Stimulated activated CD4-positive, alpha-beta T cell treated with anti-CD3 and anti-CD28 coated beads, Interleukin-12 subunit alpha, Interleukin-12 subunit beta, amount 100 ng/mL, for 4 hours (primary cell): ENCODE data around the gene SPARC.

ENCODE experiments used
- DNase-seq: peaks from one replicate; pipeline ENCODE4 v3.0.0-alpha.2; 2020

The SPARC gene

DNA sequence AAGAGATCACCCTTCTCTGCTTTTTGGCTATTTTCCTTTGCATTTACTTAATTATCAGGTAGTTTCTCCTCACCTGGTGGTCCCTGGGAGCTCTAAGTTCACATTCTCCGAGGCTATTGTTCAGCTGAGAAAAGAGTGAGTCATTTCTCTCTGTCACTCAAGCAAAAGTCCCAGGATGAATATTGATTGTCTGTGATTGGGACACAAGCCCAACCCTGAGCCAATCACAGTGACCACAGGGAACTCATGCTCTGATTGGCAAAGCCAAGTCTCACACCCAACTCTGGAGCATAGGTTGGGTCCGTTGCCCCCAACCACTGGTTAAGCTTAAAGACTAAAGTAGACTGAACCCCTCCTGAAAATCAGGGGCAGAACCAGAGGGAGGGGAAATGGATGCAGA is 67.8 kb downstream of the SPARC start:
- no peak for DNase-seq

DNA sequence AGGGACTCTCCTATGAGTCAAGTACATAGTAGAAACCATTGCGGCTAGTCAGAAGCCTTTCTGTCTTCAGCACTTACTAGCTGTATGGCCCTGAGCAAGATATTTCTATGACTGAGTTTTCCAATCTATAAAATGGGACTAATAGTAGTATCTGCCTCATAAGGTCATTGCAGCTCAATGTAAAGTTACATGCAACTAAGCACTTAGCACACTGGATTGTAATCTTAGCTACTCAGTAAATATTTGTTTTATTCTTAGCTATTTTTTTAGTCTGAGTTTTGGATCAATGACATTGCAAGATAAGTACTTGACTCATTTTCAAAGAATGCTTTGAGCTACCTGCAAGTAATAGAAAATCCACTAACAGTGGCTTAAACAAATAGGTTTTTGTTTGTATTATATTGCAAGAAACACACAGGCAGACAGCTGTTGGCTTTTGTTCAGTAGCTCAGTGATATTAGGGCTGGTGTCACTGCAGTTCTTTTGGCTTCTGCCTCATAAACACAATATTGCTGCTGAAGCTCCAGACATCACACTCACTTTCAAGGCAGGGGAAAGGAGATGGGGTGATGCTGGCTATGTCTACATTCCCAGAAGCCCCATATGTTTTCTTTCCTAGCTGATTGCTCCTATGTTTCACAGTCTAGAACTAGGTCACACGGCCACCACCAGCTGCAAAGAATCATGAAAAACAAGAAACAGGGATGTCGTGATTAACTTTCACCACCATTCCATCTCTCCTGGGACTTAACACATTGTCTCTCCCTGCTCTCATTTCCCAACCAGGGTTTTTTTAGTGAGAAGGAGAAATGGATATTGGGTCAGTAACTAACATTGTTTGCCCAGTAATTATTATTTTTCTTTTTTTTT is 68.6 kb downstream of the SPARC start:
- DNase-seq: no peak

DNA sequence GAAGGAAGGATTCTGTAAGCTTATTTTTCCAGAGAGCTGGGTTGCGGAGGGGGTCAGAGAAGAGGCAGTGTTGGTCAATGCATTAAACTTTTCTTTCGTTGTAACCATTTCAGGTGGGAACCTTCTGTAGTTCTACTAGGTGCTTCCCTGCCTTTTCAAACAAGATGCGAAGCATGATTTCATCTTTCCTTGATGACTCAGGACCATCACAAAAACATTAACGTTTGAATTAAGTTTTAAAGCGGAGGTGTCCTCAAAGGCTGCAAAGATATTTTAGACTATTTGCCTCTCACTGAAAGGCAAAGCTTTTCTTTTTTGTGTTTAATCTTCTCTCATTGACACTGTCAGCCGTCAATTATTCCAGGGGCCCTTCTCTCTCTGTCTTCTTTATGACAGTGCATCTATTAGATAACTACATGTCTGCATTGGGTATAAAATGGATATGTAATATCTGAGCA is 69.3 kb downstream of the SPARC start:
- no peak for DNase-seq

DNA sequence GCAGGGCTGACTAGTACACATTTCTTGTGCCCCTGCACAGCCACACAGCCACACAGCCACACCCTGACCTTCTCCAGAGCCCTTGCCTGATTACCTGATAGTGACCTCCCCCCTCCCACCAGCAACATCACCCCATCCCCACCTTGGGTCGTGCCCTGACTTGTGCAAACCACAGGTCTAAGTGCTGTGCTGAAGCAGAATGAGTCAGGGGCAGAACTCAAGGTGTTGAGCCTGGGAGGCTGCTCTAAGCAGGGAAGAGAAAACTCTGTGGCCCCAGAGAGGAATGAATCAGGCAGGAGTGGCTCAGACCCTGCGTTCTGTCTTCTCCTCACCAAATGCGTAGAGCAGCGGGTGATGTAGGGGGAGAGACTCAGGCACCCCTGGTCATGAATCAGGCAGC is 71.3 kb downstream of the SPARC start:
- no peak for DNase-seq

DNA sequence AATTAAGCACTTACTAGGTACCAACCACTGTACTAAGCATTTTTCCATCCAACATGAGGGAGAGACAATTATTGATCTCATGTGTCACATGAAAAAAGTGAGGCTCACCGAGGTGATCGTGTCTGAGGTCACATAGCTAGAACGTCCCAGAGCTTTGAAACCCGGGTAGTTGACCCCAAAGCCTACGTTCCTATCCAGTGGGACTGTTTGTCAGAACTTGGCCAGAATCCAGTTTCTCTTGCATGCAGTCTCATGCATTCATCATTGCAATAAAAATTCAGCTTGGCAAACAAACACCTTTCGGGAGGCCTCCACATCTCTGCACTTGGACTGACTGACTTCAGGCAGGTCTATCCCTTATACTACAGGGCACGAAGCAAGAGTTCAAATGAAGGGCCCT is 72.2 kb downstream of the SPARC start:
- no peak for DNase-seq

DNA sequence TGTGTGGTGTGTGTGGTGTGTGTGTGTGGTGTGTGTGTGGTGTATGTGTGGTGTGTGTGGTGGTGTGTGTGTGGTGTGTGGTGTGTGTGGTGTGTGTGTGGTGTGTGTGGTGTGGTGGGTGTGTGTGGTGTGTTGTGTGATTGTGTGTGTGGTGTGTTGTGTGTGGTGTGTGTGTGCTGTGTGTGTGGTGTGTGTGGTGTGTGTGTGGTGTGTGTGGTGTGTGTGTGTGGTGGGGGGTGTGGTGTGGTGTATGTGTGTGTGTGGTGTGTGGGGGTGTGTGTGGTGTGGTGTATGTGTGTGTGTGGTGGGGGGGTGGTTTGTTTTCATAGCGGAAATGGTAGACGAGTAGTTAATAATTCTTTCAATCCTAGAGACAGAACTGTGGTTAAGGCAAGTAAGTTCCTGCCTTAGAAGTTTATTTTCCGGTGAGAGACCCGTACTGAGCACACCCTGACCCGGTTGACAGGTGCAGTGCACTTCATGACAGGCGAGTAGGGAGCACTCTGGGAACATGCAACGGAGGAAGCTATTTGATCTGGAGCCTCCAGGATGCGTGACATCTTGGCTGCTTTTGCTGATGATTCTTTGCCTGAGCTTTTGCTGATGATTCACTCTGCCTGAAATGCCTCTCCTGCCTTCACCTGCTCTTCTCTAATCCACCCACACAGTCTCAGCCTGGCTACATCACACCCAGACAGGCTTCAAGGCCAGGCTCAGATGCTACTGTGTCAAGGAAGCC is 73.9 kb downstream of the SPARC start:
- peak; percentile 32 for DNase-seq

DNA sequence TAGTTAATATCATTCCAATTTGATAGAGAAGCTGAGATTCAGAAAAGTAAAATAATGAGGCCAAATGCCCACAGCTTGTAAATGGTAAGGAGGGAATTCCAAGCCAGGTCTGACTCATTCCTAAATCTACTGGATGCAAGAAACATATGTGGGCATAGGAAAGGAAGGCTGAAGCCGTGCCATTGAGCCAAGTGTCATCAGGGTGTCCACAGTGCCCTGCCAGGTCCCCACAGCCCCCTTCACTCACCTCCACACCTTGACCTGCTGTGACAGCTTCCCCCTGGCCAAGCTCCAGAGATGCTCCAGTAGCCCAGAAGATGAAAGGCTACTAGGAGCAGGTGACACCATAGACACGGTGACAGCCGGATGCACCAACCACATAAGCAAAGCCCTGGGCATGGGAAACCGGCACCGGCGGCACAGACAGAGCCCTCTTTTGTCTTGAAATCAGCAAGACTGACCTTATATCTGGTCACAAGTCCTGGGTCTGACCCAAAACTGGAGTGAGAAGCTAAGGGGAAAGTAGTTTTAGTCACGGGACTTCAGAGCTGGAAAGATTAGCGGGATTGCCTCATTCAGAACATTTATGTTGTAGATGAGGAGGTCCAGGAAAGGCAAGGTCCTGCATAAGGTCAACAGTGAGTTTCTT is 75.5 kb downstream of the SPARC start:
- DNase-seq: no peak
